Transverse colon (tissue), 4 donors: ENCODE results near the gene PUM1. TPM values are rescaled to one million over a fixed set of nuclear protein-coding genes. Genes with fewer than 3 reads are reported as not detected.

Experiments used
- DNase-seq: peaks from one replicate; pipeline ENCODE4 v3.0.0-alpha.2; 2019
- H3K27ac ChIP-seq, 4 donors: fragments of 200-600 bp; sonication (generic); 2 replicates each; pipeline ENCODE4 v1.5.1; 2016 to 2018; ENCODE audit warnings: inconsistent platforms in 4 of 4
- H3K27me3 ChIP-seq: fragments of 200-600 bp; sonication (generic); 2 replicates; pipeline ENCODE4 v1.5.1; 2017; ENCODE audit warnings: inconsistent platforms
- H3K36me3 ChIP-seq, 4 donors: fragments of 200-600 bp; sonication (generic); 2 replicates each; pipeline ENCODE4 v1.5.1; 2017 to 2019; ENCODE audit warnings: inconsistent platforms in 4 of 4
- H3K4me1 ChIP-seq, 4 donors: fragments of 200-600 bp; sonication (generic); 2 replicates each; pipeline ENCODE4 v1.5.1; 2017 to 2020; ENCODE audit warnings: inconsistent platforms in 4 of 4
- H3K4me3 ChIP-seq, 4 donors: fragments of 200-600 bp; sonication (generic); 1 replicate in 1 of 4; 2 replicates in 3 of 4; pipeline versions ENCODE4 v1.5.1 to v1.6.1; 2017 to 2019; ENCODE audit warnings: inconsistent platforms in 4 of 4
- H3K9me3 ChIP-seq, 2 donors: fragments of 200-600 bp; sonication (generic); 2 replicates each; pipeline ENCODE4 v1.5.1; 2017 to 2019; ENCODE audit warnings: inconsistent platforms in 2 of 2
- EP300 ChIP-seq: sonication (generic); formaldehyde crosslinking; IDR thresholded peaks from one replicate; pipeline ENCODE4 v1.6.1; 2017; ENCODE audit warnings: antibody characterized with exemption, low read depth
- POLR2A ChIP-seq: fragments of 450-650 bp; IDR thresholded peaks from one replicate; pipeline ENCODE4 v1.6.1; 2016; ENCODE audit warnings: antibody characterized with exemption, mild to moderate bottlenecking, moderate library complexity
- POLR2AphosphoS5 ChIP-seq, 3 donors: sonication (generic); formaldehyde crosslinking; IDR thresholded peaks; one replicate each; pipeline ENCODE4 v1.6.1; 2016; ENCODE audit warnings: antibody characterized with exemption in 3 of 3
- whole genome bisulfite sequencing, 2 donors: methylation state at CpG; one replicate each; pipeline ENCODE4 v1.1.5; 2018; ENCODE audit warnings: low coverage in 1 of 2; 5-methylcytosine and 5-hydroxymethylcytosine counted together
- in situ Hi-C, 4 donors: fragments of 200-750 bp; cut with MboI; loops; one replicate each; pipeline versions ENCODE4 v1.15.0 to v1.15.1; 2017; ENCODE audit warnings: low sequenced_read_pairs in 3 of 4, low pct_ligation_motif_present in 1 of 4, low pct_unique_long_range_greater_than_20kb in 1 of 4
- intact Hi-C: fragments of 100-400 bp; cut with DNase I; formaldehyde crosslinking; loops from one replicate; pipeline ENCODE4 v1.15.1; 2023; ENCODE audit warnings: low total_unique reads
- total RNA-seq, 4 donors: library from RNA; depleted of rRNA; stranded (reverse); fragments of >200 nt; gene quantifications; one replicate each; pipeline ENCODE4 v1.1.0, GENCODE V29; 2016
- TF ChIP-seq, protein P1 (sequence below), 5 experiments: fragments of 200-600 bp in 3 of 5; fragments of 450-650 bp in 2 of 5; sonication (generic) in 3 of 5; IDR thresholded peaks; 1 replicate in 2 of 5; 2 replicates in 3 of 5; pipeline ENCODE4 v1.5.1; 2016 to 2017; ENCODE audit warnings: antibody characterized with exemption in 5 of 5, inconsistent platforms in 3 of 5, mild to moderate bottlenecking in 2 of 5, moderate library complexity in 1 of 5

Gene PUM1
- total RNA-seq, 4 donors from 2014 or later: 73.6 to 201 (median 78.5) TPM

- intact Hi-C loops: no loop called here
- Histone ChIP-seq H3K27me3 (no peaks in the 10 kb centered on the region), H3K4me1 (peaks cover 17 to 71% (median 40%) of the 10 kb centered on the region in 4 donors), H3K9me3 (no peaks in the 10 kb centered on the region), H3K27ac (no peak overlapping the region), H3K4me3 (no peak overlapping the region), H3K36me3 (no peaks in the 10 kb centered on the region)
- in situ Hi-C loops: no loop called here
- DNase-seq: no peak
- 92 to 97% methylated on average over 1 of the region's 1 CpG for WGBS, 2 donors
- TF ChIP-seq POLR2AphosphoS5 (IDR thresholded peaks at IDR 0.05) (no peak), POLR2A (no peak), EP300 (no peak)
- TF ChIP-seq, protein P1, sequence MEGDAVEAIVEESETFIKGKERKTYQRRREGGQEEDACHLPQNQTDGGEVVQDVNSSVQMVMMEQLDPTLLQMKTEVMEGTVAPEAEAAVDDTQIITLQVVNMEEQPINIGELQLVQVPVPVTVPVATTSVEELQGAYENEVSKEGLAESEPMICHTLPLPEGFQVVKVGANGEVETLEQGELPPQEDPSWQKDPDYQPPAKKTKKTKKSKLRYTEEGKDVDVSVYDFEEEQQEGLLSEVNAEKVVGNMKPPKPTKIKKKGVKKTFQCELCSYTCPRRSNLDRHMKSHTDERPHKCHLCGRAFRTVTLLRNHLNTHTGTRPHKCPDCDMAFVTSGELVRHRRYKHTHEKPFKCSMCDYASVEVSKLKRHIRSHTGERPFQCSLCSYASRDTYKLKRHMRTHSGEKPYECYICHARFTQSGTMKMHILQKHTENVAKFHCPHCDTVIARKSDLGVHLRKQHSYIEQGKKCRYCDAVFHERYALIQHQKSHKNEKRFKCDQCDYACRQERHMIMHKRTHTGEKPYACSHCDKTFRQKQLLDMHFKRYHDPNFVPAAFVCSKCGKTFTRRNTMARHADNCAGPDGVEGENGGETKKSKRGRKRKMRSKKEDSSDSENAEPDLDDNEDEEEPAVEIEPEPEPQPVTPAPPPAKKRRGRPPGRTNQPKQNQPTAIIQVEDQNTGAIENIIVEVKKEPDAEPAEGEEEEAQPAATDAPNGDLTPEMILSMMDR (IDR thresholded peaks at IDR 0.05): no peak
Measured at GRCh38 chr1:31011719-31012118, 53.8 kb downstream of the PUM1 start.

- WGBS, 2 donors: 50 to 62% methylated on average over 2 to 6 of the region's 6 CpGs
- H3K27ac ChIP-seq: no peak overlapping the region
- H3K4me3 ChIP-seq: no peak overlapping the region
- TF ChIP-seq EP300 (no peak), POLR2AphosphoS5 (IDR thresholded peaks at IDR 0.05) (no peak), POLR2A (no peak)
- TF ChIP-seq, protein P1 (IDR thresholded peaks at IDR 0.05): no peak
- H3K36me3 ChIP-seq: peaks cover 0 to 6% (median 3%) of the 10 kb centered on the region in 4 donors
- peaks cover 17 to 67% (median 40%) of the 10 kb centered on the region in 4 donors for H3K4me1 ChIP-seq
- no peaks in the 10 kb centered on the region for H3K9me3 ChIP-seq
- in situ Hi-C loops: no loop called here
- no peaks in the 10 kb centered on the region for H3K27me3 ChIP-seq
- intact Hi-C loops: no loop called here
- no peak for DNase-seq
Measured at GRCh38 chr1:31010086-31010989, 55.2 kb downstream of the PUM1 start.

DNA sequence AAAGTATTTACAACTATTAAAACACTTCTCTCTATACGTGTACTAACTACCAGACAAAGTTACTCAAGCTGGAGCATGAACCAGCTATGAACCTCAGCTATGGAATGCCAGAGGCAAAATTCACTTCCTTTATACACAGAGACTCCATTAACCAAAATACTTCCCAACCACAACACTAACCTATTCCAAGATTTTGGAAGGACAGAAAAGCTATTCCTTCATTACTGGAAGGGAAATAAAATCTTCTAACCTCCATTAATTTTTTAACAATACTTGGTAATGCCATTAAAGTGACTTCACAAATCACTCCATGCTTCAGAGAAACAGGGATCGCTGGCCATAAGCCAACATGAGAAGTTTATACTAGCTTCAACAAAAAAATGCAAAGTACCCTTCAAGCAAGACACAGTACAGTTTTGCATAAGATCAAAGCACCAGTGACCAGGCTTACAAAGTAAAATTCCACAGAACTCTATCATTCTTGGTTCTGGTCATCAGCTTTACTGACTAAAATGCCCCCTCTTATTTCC lies 58.0 kb downstream of the PUM1 start:
- Histone ChIP-seq H3K36me3 (peaks cover 0 to 16% (median 3%) of the 10 kb centered on the region in 4 donors), H3K27ac (peak overlapping the region in 2 of 4 donors; percentile 10 to 29), H3K9me3 (no peaks in the 10 kb centered on the region), H3K4me3 (no peak overlapping the region), H3K4me1 (peaks cover 8 to 43% (median 28%) of the 10 kb centered on the region in 4 donors), H3K27me3 (no peaks in the 10 kb centered on the region)
- in situ Hi-C loops: no loop called here
- TF ChIP-seq POLR2AphosphoS5 (IDR thresholded peaks at IDR 0.05): no peak
- intact Hi-C loops: no loop called here
- no peak for DNase-seq
- WGBS, 2 donors: 46% methylated on average over 2 of the region's 2 CpGs; no CpG with 5 or more reads in 1 of the 2 donors

- Histone ChIP-seq H3K4me1 (peaks cover 4 to 35% (median 21%) of the 10 kb centered on the region in 4 donors), H3K27me3 (no peaks in the 10 kb centered on the region), H3K4me3 (no peak overlapping the region), H3K36me3 (peaks cover 0 to 16% (median 3%) of the 10 kb centered on the region in 4 donors), H3K27ac (no peak overlapping the region), H3K9me3 (no peaks in the 10 kb centered on the region)
- WGBS, 2 donors: 82 to 95% methylated on average over 2 of the region's 2 CpGs
- no peak for TF ChIP-seq POLR2A
- TF ChIP-seq, protein P1 (IDR thresholded peaks at IDR 0.05): no peak
- no peak for TF ChIP-seq EP300
- no peak for TF ChIP-seq POLR2AphosphoS5 (IDR thresholded peaks at IDR 0.05)
- intact Hi-C loops (no loop called here), in situ Hi-C loops (no loop called here)
- no peak for DNase-seq
Measured at GRCh38 chr1:31006747-31007146, 58.8 kb downstream of the PUM1 start.
